A172 (cell line): ENCODE data around the gene ZNF699. TPM values are rescaled to one million over a fixed set of nuclear protein-coding genes. Genes with fewer than 3 reads are reported as not detected.
"Not testable (repeated sequence)": the region's sequence is repeated elsewhere in the genome, so short reads cannot be mapped to it uniquely, and the experiment has no call there.

Experiments
- DNase-seq: peaks from one replicate; pipeline ENCODE4 v3.0.0-alpha.2; 2015; ENCODE audit warnings: low spot score
- total RNA-seq: library from RNA; depleted of rRNA; stranded (reverse); fragments of >200 nt; shearing (Covaris generic); gene quantifications from 2 replicates; pipeline ENCODE4 v1.2.3, GENCODE V29; 2014; rRNA removed

The ZNF699 gene
- total RNA-seq, 1 experiment from 2014 or later, result 8.9 TPM

DNA sequence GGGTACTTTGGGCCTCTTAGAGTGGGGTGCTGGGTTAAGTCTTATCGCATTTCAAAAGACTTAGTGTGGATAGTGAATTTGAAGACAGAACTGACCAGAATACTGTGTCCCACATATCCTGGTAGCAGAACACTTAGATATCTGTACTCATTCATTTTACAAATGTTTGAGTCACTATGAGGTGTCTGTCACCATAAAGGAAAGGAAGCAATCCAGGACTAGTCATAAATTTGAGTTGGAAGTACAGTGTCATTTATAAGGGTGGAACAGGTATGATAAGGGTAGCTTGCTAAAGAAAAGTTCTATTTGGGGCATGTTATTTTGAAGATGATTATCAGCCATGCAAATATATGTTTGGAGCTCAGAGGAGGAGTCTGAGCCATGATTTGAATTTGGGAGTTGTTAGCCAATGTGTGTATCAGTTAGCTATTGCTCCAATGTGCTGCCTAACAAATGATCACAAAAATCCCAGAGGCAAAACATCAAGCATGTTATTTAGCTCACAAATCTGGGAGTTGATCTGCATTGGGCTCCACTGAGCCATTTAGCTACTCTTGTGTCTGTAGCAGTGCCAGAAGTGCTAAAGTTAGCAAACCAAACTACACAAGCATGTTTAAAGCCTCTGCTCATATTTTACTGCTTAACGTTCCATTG lies 20.3 kb downstream of the ZNF699 start:
- no peak for DNase-seq

DNA sequence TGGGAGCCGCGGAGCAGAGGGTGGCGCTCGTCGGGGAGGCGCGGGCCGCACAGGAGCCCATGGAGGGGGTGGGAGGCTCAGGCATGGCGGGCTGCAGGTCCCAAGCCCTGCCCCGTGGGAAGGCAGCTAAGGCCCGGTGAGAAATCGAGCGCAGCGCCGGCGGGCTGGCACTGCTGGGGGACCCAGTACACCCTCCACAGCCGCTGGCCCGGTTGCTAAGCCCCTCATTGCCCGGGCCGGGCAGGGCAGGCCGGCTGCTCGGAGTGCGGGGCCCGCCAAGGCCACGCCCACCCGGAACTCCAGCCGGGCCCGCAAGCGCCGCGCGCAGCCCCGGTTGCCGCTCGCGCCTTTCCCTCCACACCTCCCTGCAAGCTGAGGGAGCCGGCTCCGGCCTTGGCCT lies 26.2 kb downstream of the ZNF699 start:
- not testable (repeated sequence) for DNase-seq

DNA sequence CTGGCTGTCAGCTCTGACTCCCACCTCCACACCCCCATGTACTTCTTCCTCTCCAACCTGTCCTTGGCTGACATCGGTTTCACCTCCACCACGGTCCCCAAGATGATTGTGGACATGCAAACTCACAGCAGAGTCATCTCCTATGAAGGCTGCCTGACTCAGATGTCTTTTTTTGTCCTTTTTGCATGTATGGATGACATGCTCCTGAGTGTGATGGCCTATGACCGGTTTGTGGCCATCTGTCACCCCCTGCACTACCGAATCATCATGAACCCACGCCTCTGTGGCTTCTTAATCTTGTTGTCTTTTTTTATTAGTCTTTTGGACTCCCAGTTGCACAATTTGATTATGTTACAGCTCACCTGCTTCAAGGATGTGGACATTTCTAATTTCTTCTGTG lies 58.4 kb downstream of the ZNF699 start:
- no peak for DNase-seq

GRCh38 chr19:9250630-9251029 lies 59.0 kb downstream of the ZNF699 start, which contains the start of gene OR7E24:
Gene OR7E24, plus strand, starts transcription at chr19:9250930. Its CDS starts 114 bp downstream, at chr19:9251044.
- no peak for DNase-seq

Other genes with a start within 250 kb of the ZNF699 start
- not detected in 2 replicates for gene OR1M1, start 222.8 kb downstream of the ZNF699 start, total RNA-seq
- gene OR7G2, start 202.4 kb downstream of the ZNF699 start, total RNA-seq, result not detected in 2 replicates
- not detected in 2 replicates for gene OR7G1, start 194.1 kb downstream of the ZNF699 start, total RNA-seq
- gene OR7G3, start 182.9 kb downstream of the ZNF699 start, total RNA-seq, result not detected in 2 replicates
- gene ZNF317, start 169.4 kb downstream of the ZNF699 start, total RNA-seq, result 16.4 and 20.1 TPM in 2 replicates
- not detected in 2 replicates for gene OR7D2, start 130.9 kb downstream of the ZNF699 start, total RNA-seq
- not detected in 2 replicates for gene OR7D4, start 90.2 kb downstream of the ZNF699 start, total RNA-seq
- not detected in 2 replicates for gene OR7E24, start 58.9 kb downstream of the ZNF699 start, total RNA-seq
- 16.8 and 19.8 TPM in 2 replicates for gene ZNF559, start 14.3 kb upstream of the ZNF699 start, total RNA-seq
- 3.3 and 14.8 TPM in 2 replicates for gene ZNF177, start 53.2 kb upstream of the ZNF699 start, total RNA-seq
- gene ZNF266, start 125.7 kb upstream of the ZNF699 start, total RNA-seq, result 15.4 and 22.0 TPM in 2 replicates
- not detected in 2 replicates for gene ZNF560, start 188.8 kb upstream of the ZNF699 start, total RNA-seq
- gene ZNF426, start 228.8 kb upstream of the ZNF699 start, total RNA-seq, result 0.17 TPM in 1 of 2 replicates, not detected in the other